Mesendoderm (in vitro differentiated cells): ENCODE data around the gene TMOD1.
A peak's percentile ranks its signal among the peaks of the same experiment; 100 is the strongest.

Source experiments
- DNase-seq: peaks from one replicate; pipeline ENCODE4 v3.0.0; 2013
- H2AK5ac ChIP-seq: 2 replicates; pipeline ENCODE4 v1.6.1; 2013; ENCODE audit warnings: low read length, inconsistent platforms
- H2BK120ac ChIP-seq: 2 replicates; pipeline ENCODE4 v1.6.1; 2013; ENCODE audit warnings: low read depth, mild to moderate bottlenecking, low read length, moderate library complexity, mixed read lengths
- H2BK15ac ChIP-seq: replicated peaks from 2 replicates; pipeline ENCODE4 v1.6.1; 2013; ENCODE audit warnings: low read depth, mild to moderate bottlenecking, moderate library complexity
- H2BK5ac ChIP-seq: 2 replicates; pipeline ENCODE4 v1.6.1; 2013; ENCODE audit warnings: low read length, inconsistent platforms
- H3K18ac ChIP-seq: 2 replicates; pipeline ENCODE4 v1.6.1; 2013; ENCODE audit warnings: mild to moderate bottlenecking, low read length, mixed read lengths
- H3K23ac ChIP-seq: one replicate; pipeline ENCODE4 v1.6.1; 2013; ENCODE audit warnings: low read length
- H3K27ac ChIP-seq: 2 replicates; pipeline ENCODE4 v1.5.1; 2013; ENCODE audit warnings: low read depth, mild to moderate bottlenecking, inconsistent platforms, low read length, moderate library complexity
- H3K27me3 ChIP-seq: 2 replicates; pipeline ENCODE4 v1.6.1; 2013; ENCODE audit warnings: low read length, control low read depth, mild to moderate bottlenecking, inconsistent platforms; ENCODE audit not compliant: insufficient read depth, poor library complexity
- H3K36me3 ChIP-seq: 2 replicates; pipeline ENCODE4 v1.6.1; 2013; ENCODE audit warnings: low read length, inconsistent platforms; ENCODE audit not compliant: control insufficient read depth, insufficient read depth
- H3K4ac ChIP-seq: one replicate; pipeline ENCODE4 v1.6.1; 2013; ENCODE audit warnings: low read depth, mild to moderate bottlenecking, low read length, moderate library complexity
- H3K4me1 ChIP-seq: 2 replicates; pipeline ENCODE4 v1.6.1; 2013; ENCODE audit warnings: low read depth, low read length, inconsistent platforms; ENCODE audit not compliant: control insufficient read depth
- H3K4me2 ChIP-seq: 2 replicates; pipeline ENCODE4 v1.6.1; 2013; ENCODE audit warnings: low read length
- H3K4me3 ChIP-seq: 2 replicates; pipeline ENCODE4 v1.5.1; 2013; ENCODE audit warnings: mild to moderate bottlenecking, low read length
- H3K56ac ChIP-seq: one replicate; pipeline ENCODE4 v1.6.1; 2013; ENCODE audit warnings: low read length
- H3K79me1 ChIP-seq: 2 replicates; pipeline ENCODE4 v1.6.1; 2013; ENCODE audit warnings: low read length, inconsistent platforms
- H3K79me2 ChIP-seq: 2 replicates; pipeline ENCODE4 v1.6.1; 2013; ENCODE audit warnings: mild to moderate bottlenecking, low read length; ENCODE audit not compliant: control insufficient read depth, insufficient read depth
- H3K9ac ChIP-seq: 2 replicates; pipeline ENCODE4 v1.6.1; 2013; ENCODE audit warnings: low read length, inconsistent platforms
- H4K5ac ChIP-seq: one replicate; pipeline ENCODE4 v1.6.1; 2013; ENCODE audit warnings: low read length
- H4K8ac ChIP-seq: one replicate; pipeline ENCODE4 v1.6.1; 2013; ENCODE audit warnings: low read depth, mild to moderate bottlenecking, control low read depth, low read length, moderate library complexity
- WGBS: extraction: QIAGEN DNeasy Blood & Tissue Kit; methylation state at CpG from one replicate; pipeline ENCODE4 v1.1.7; 2013; ENCODE audit warnings: low lambda C conversion rate, missing lambda C conversion rate; ENCODE audit not compliant: insufficient coverage; ENCODE audit errors: extremely low coverage; 5-methylcytosine and 5-hydroxymethylcytosine counted together

TMOD1 gene

GRCh38 chr9:97478301-97478981 is 23.0 kb upstream of the TMOD1 start:
- no peak overlapping the region for H3K18ac ChIP-seq
- H3K79me1 ChIP-seq, result no peaks in the 10 kb centered on the region
- H2BK120ac ChIP-seq, result no peak overlapping the region
- no peak overlapping the region for H3K9ac ChIP-seq
- H3K4me3 ChIP-seq, result no peak overlapping the region
- no peak overlapping the region for H3K4ac ChIP-seq
- H3K4me2 ChIP-seq, result no peak overlapping the region
- no peak overlapping the region for H4K8ac ChIP-seq
- H3K56ac ChIP-seq, result no peak overlapping the region
- no peak overlapping the region for H3K23ac ChIP-seq
- H2BK15ac ChIP-seq, result no peak overlapping the region
- H3K36me3 ChIP-seq, result peaks cover 2% of the 10 kb centered on the region
- no peaks in the 10 kb centered on the region for H3K27me3 ChIP-seq
- no peak for DNase-seq
- H3K4me1 ChIP-seq, result no peaks in the 10 kb centered on the region
- no peak overlapping the region for H3K27ac ChIP-seq
- H4K5ac ChIP-seq, result no peak overlapping the region
- H2AK5ac ChIP-seq, result no peak overlapping the region
- no peak overlapping the region for H2BK5ac ChIP-seq
- no peaks in the 10 kb centered on the region for H3K79me2 ChIP-seq
- WGBS, result no CpG with 5 or more reads among the region's 3 CpGs

- Histone ChIP-seq H3K4ac (no peak overlapping the region), H3K4me3 (no peak overlapping the region), H3K27ac (no peak overlapping the region), H2BK15ac (no peak overlapping the region), H2BK5ac (no peak overlapping the region), H3K18ac (no peak overlapping the region), H3K23ac (no peak overlapping the region), H4K5ac (no peak overlapping the region), H3K56ac (no peak overlapping the region), H3K27me3 (no peaks in the 10 kb centered on the region), H3K79me2 (no peaks in the 10 kb centered on the region), H3K4me2 (no peak overlapping the region), H3K79me1 (no peaks in the 10 kb centered on the region), H2AK5ac (no peak overlapping the region), H3K4me1 (no peaks in the 10 kb centered on the region), H4K8ac (no peak overlapping the region), H3K9ac (no peak overlapping the region), H3K36me3 (peaks cover 2% of the 10 kb centered on the region), H2BK120ac (no peak overlapping the region)
- DNase-seq, result peak; percentile 29
- WGBS, result no CpG with 5 or more reads among the region's 5 CpGs
These were observed 21.8 kb upstream of the TMOD1 start for GRCh38 chr9:97479496-97480159.

GRCh38 chr9:97480174-97480573 is 21.3 kb upstream of the TMOD1 start:
- Histone ChIP-seq H4K8ac (no peak overlapping the region), H3K4me3 (no peak overlapping the region), H3K18ac (no peak overlapping the region), H3K79me1 (no peaks in the 10 kb centered on the region), H2BK5ac (no peak overlapping the region), H3K9ac (no peak overlapping the region), H3K56ac (no peak overlapping the region), H3K36me3 (peaks cover 2% of the 10 kb centered on the region), H4K5ac (no peak overlapping the region), H3K23ac (no peak overlapping the region), H3K4ac (no peak overlapping the region), H3K79me2 (no peaks in the 10 kb centered on the region), H3K27me3 (no peaks in the 10 kb centered on the region), H2BK120ac (no peak overlapping the region), H3K27ac (no peak overlapping the region), H3K4me1 (no peaks in the 10 kb centered on the region), H3K4me2 (no peak overlapping the region), H2BK15ac (no peak overlapping the region), H2AK5ac (no peak overlapping the region)
- DNase-seq, result no peak
- WGBS, result no CpG with 5 or more reads among the region's 1 CpG

- no peak overlapping the region for H4K5ac ChIP-seq
- no peaks in the 10 kb centered on the region for H3K27me3 ChIP-seq
- no peak overlapping the region for H2BK120ac ChIP-seq
- H3K23ac ChIP-seq, result no peak overlapping the region
- H3K18ac ChIP-seq, result no peak overlapping the region
- no peaks in the 10 kb centered on the region for H3K79me1 ChIP-seq
- peaks cover 2% of the 10 kb centered on the region for H3K36me3 ChIP-seq
- H2BK15ac ChIP-seq, result no peak overlapping the region
- H3K4me1 ChIP-seq, result no peaks in the 10 kb centered on the region
- no peak overlapping the region for H3K9ac ChIP-seq
- no peak for DNase-seq
- no peak overlapping the region for H2AK5ac ChIP-seq
- no peak overlapping the region for H3K4ac ChIP-seq
- no peak overlapping the region for H3K56ac ChIP-seq
- H3K4me2 ChIP-seq, result no peak overlapping the region
- H3K27ac ChIP-seq, result no peak overlapping the region
- no peak overlapping the region for H4K8ac ChIP-seq
- WGBS, result no CpG with 5 or more reads among the region's 1 CpG
- H3K79me2 ChIP-seq, result no peaks in the 10 kb centered on the region
- no peak overlapping the region for H2BK5ac ChIP-seq
- no peak overlapping the region for H3K4me3 ChIP-seq
These were observed 20.7 kb upstream of the TMOD1 start for GRCh38 chr9:97480749-97481148.

GRCh38 chr9:97484134-97484533 is 17.3 kb upstream of the TMOD1 start:
- H3K27me3 ChIP-seq, result no peaks in the 10 kb centered on the region
- H3K4me3 ChIP-seq, result no peak overlapping the region
- H4K8ac ChIP-seq, result no peak overlapping the region
- H4K5ac ChIP-seq, result no peak overlapping the region
- H3K4me1 ChIP-seq, result no peaks in the 10 kb centered on the region
- H3K18ac ChIP-seq, result no peak overlapping the region
- no peak overlapping the region for H2BK15ac ChIP-seq
- H3K36me3 ChIP-seq, result peaks cover 2% of the 10 kb centered on the region
- WGBS, result no CpG with 5 or more reads among the region's 1 CpG
- H3K79me2 ChIP-seq, result no peaks in the 10 kb centered on the region
- no peak overlapping the region for H2AK5ac ChIP-seq
- H3K9ac ChIP-seq, result no peak overlapping the region
- no peak overlapping the region for H3K23ac ChIP-seq
- no peak overlapping the region for H3K27ac ChIP-seq
- no peak overlapping the region for H3K56ac ChIP-seq
- H3K4me2 ChIP-seq, result no peak overlapping the region
- no peak overlapping the region for H2BK120ac ChIP-seq
- no peaks in the 10 kb centered on the region for H3K79me1 ChIP-seq
- no peak for DNase-seq
- H3K4ac ChIP-seq, result no peak overlapping the region
- H2BK5ac ChIP-seq, result no peak overlapping the region
